OCI-LY1 (cell line): ENCODE measurements around the gene SLC24A4.

Source experiments
- H2AFZ ChIP-seq: fragments of 200-600 bp; sonication (generic), shearing (Covaris generic); 2 replicates; pipeline ENCODE4 v1.6.0; 2014; ENCODE audit warnings: antibody characterized with exemption, mild to moderate bottlenecking, low read length
- H3F3A ChIP-seq: fragments of 200-600 bp; sonication (generic), shearing (Covaris generic); 2 replicates; pipeline ENCODE4 v1.6.0; 2014; ENCODE audit warnings: mild to moderate bottlenecking, antibody characterized with exemption, low read length, moderate library complexity; ENCODE audit not compliant: insufficient read depth
- H3K27ac ChIP-seq: fragments of 200-600 bp; sonication (generic); 2 replicates; pipeline ENCODE4 v1.5.1; 2014; ENCODE audit warnings: low read length, mixed run types, mild to moderate bottlenecking, low read depth; ENCODE audit not compliant: poor library complexity, severe bottlenecking
- H3K27me3 ChIP-seq: fragments of 200-600 bp; sonication (generic); 2 replicates; pipeline ENCODE4 v1.6.0; 2014; ENCODE audit warnings: antibody characterized with exemption, mild to moderate bottlenecking, low read length, moderate library complexity; ENCODE audit not compliant: insufficient read depth
- H3K36me3 ChIP-seq: fragments of 200-600 bp; sonication (generic); 2 replicates; pipeline ENCODE4 v1.6.1; 2014; ENCODE audit warnings: mild to moderate bottlenecking, antibody characterized with exemption, low read length, moderate library complexity, mixed read lengths; ENCODE audit not compliant: insufficient read depth
- H3K4me1 ChIP-seq: fragments of 200-600 bp; sonication (generic); 2 replicates; pipeline ENCODE4 v1.5.1; 2014; ENCODE audit warnings: mild to moderate bottlenecking, low read length, moderate library complexity; ENCODE audit not compliant: insufficient read depth, severe bottlenecking
- H3K4me2 ChIP-seq: fragments of 200-600 bp; sonication (generic), shearing (Covaris generic); 2 replicates; pipeline ENCODE4 v1.6.1; 2014; ENCODE audit warnings: low read length
- H3K4me3 ChIP-seq: fragments of 200-600 bp; sonication (generic); 2 replicates; pipeline ENCODE4 v1.5.1; 2014; ENCODE audit warnings: low read length, low read depth, mild to moderate bottlenecking, mixed read lengths; ENCODE audit not compliant: poor library complexity, severe bottlenecking
- H3K79me2 ChIP-seq: fragments of 200-600 bp; shearing (Covaris generic); 2 replicates; pipeline ENCODE4 v1.6.1; 2016; ENCODE audit warnings: mixed run types, low read length, mixed read lengths; ENCODE audit not compliant: insufficient read depth
- H3K9ac ChIP-seq: fragments of 200-600 bp; sonication (generic), shearing (Covaris generic); 2 replicates; pipeline ENCODE4 v1.6.1; 2014; ENCODE audit warnings: mild to moderate bottlenecking, low read length, mixed read lengths
- H3K9me2 ChIP-seq: fragments of 200-600 bp; sonication (generic), shearing (Covaris generic); 2 replicates; pipeline ENCODE4 v1.6.1; 2014; ENCODE audit warnings: low read depth, mild to moderate bottlenecking, low read length, mixed read lengths
- H3K9me3 ChIP-seq: fragments of 200-600 bp; shearing (Covaris generic); 2 replicates; pipeline ENCODE4 v1.6.1; 2014; ENCODE audit warnings: low read length, mixed read lengths
- H4K20me1 ChIP-seq: fragments of 200-600 bp; sonication (generic), shearing (Covaris generic); 2 replicates; pipeline ENCODE4 v1.6.0; 2016; ENCODE audit warnings: mild to moderate bottlenecking, low read length; ENCODE audit not compliant: insufficient read depth
- CTCF ChIP-seq: fragments of 200-600 bp; sonication (generic), shearing (Covaris generic); IDR thresholded peaks from 2 replicates; pipeline ENCODE4 v1.5.1; 2017; ENCODE audit warnings: mild to moderate bottlenecking, antibody characterized with exemption, low read length, moderate library complexity, mixed read lengths
- EZH2 ChIP-seq: fragments of 200-600 bp; sonication (generic), shearing (Covaris generic); IDR thresholded peaks from 2 replicates; pipeline ENCODE4 v1.8.0; 2017; ENCODE audit warnings: borderline replicate concordance, mixed run types, mild to moderate bottlenecking, antibody characterized with exemption, low read length, moderate library complexity, mixed read lengths

Gene SLC24A4

GRCh38 chr14:92521058-92521415 lies 198.1 kb downstream of the SLC24A4 start:
- H2AFZ ChIP-seq, result no peak overlapping the region
- H3K27me3 ChIP-seq, result no peaks in the 10 kb centered on the region
- H4K20me1 ChIP-seq, result no peaks in the 10 kb centered on the region
- no peak overlapping the region for H3K9ac ChIP-seq
- no peaks in the 10 kb centered on the region for H3K9me3 ChIP-seq
- H3F3A ChIP-seq, result no peaks in the 10 kb centered on the region
- TF ChIP-seq CTCF, result no peak
- TF ChIP-seq EZH2, result no peak
- H3K4me2 ChIP-seq, result no peak overlapping the region
- H3K4me3 ChIP-seq, result no peak overlapping the region
- H3K27ac ChIP-seq, result no peak overlapping the region
- no peaks in the 10 kb centered on the region for H3K79me2 ChIP-seq
- no peaks in the 10 kb centered on the region for H3K36me3 ChIP-seq
- no peaks in the 10 kb centered on the region for H3K9me2 ChIP-seq
- H3K4me1 ChIP-seq, result no peaks in the 10 kb centered on the region

GRCh38 chr14:92523752-92524151 lies 200.8 kb downstream of the SLC24A4 start:
- no peaks in the 10 kb centered on the region for H3K79me2 ChIP-seq
- no peak overlapping the region for H3K4me3 ChIP-seq
- no peaks in the 10 kb centered on the region for H3K36me3 ChIP-seq
- no peak overlapping the region for H3K9ac ChIP-seq
- no peak overlapping the region for H3K27ac ChIP-seq
- no peaks in the 10 kb centered on the region for H3K9me2 ChIP-seq
- H3K27me3 ChIP-seq, result no peaks in the 10 kb centered on the region
- no peaks in the 10 kb centered on the region for H3K9me3 ChIP-seq
- H3K4me1 ChIP-seq, result no peaks in the 10 kb centered on the region
- no peaks in the 10 kb centered on the region for H4K20me1 ChIP-seq
- TF ChIP-seq CTCF, result no peak
- no peak for TF ChIP-seq EZH2
- H3F3A ChIP-seq, result no peaks in the 10 kb centered on the region
- no peak overlapping the region for H2AFZ ChIP-seq
- H3K4me2 ChIP-seq, result no peak overlapping the region

GRCh38 chr14:92524602-92525185 lies 201.7 kb downstream of the SLC24A4 start:
- no peaks in the 10 kb centered on the region for H3K4me1 ChIP-seq
- H3K4me2 ChIP-seq, result no peak overlapping the region
- H3K79me2 ChIP-seq, result no peaks in the 10 kb centered on the region

More at GRCh38 chr14:92524602-92525185, 201.7 kb downstream of the SLC24A4 start:
- no peaks in the 10 kb centered on the region for H3K9me2 ChIP-seq
- no peaks in the 10 kb centered on the region for H3K36me3 ChIP-seq
- H3K27me3 ChIP-seq, result no peaks in the 10 kb centered on the region
- H3K4me3 ChIP-seq, result no peak overlapping the region
- no peak overlapping the region for H3K9ac ChIP-seq
- TF ChIP-seq CTCF (no peak), EZH2 (no peak)
- no peak overlapping the region for H2AFZ ChIP-seq
- H3K27ac ChIP-seq, result no peak overlapping the region
- H4K20me1 ChIP-seq, result no peaks in the 10 kb centered on the region
- H3K9me3 ChIP-seq, result no peaks in the 10 kb centered on the region
- H3F3A ChIP-seq, result no peaks in the 10 kb centered on the region
